Epithelial cell of prostate (primary cell): Measurements from ENCODE around the gene PDZRN4.
"Not testable (repeated sequence)": the region's sequence is repeated elsewhere in the genome, so short reads cannot be mapped to it uniquely, and the experiment has no call there.

Source experiments
- DNase-seq: peaks from one replicate; pipeline ENCODE4 v3.0.0-alpha.2; 2011; ENCODE audit warnings: low read depth, low spot score
- H3K27ac ChIP-seq: fragments of 450-650 bp; 2 replicates; pipeline ENCODE4 v1.5.1; 2017; ENCODE audit warnings: mild to moderate bottlenecking

Gene PDZRN4

DNA sequence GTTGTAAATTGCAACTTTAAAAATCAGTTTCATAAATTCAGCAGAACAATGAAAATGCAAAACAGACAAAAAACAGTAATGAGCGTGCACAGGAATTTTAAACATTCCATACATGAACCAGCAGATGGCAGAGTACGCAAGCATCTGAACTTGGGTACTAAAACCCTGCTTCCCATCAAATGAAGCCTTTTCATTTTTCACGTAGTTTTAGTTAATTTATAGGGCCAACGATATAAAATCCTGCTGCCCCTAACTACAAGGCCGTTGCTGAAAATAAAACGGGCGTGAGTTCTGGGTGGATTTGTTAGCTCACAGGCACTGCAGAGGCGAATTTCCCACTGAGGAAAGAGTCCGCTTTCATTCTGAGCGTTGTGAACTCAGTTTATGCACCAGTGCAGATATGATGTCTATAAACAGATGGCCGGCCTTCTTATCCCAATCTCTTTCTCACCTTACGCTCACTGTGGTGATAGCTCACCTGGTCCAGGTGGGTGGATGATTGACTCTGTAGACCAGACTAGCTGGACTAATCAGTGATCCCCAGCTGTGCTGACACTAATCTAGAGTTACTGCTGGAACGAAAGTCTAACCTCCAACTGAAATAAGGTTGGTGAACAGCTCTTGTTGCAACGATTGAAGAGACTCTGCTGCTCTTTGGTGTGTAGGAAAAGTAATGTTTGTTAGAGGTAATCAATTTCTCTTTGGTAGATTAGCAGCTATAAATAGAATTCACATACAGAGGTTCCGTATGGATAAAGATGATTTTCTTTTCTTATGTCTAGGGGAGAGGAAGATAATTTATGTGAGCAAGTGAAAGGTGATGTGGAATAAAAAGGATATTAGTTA lies 89.2 kb downstream of the PDZRN4 start:
- H3K27ac ChIP-seq = no peak overlapping the region
- DNase-seq = no peak

DNA sequence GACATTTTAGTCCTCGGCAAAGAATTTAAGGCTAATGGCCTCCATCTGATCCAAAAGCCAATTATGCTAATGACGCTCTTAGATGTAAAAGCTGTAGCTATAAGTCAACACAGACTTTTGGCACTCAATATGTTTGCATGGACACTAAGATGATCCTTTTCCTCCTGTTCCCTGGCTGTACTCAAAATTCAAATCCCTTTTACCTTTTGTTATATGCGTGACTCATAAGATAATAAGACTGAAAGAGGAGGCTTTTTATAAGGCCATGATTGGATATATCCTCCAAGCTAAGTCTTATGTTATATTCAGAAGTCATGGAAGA lies 89.8 kb downstream of the PDZRN4 start:
- H3K27ac ChIP-seq = no peak overlapping the region
- DNase-seq = no peak

DNA sequence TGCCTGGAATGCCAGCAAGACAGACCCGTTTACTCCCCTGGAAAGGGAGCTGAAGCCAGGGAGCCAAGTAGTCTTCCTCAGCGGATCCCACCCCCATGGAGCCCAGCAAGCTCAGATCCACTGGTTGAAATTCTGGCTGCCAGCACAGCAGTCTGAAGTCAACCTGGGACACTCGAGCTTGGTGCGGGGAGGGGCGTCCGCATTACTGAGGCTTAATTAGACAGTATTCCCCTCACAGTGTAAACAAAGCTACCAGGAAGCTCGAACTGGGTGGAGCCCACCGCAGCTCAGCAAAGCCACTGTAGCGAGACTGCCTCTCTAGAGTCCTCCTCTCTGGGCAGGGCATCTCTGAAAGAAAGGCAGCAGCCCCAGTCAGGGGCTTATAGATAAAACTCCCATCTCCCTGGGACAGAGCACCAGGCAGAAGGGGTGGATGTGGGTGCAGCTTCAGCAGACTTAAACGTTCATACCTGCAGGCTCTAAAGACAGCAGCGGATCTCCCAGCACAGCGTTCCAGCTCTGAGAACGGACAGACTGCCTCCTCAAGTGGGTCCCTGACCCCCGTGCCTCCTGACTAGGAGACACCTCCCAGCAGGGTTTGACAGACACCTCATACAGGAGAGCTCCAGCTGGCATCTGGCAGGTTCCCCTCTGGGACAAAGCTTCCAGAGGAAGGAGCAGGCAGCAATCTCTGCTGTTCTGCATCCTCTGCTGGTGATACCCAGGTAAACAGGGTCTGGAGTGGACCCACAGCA lies 92.4 kb downstream of the PDZRN4 start:
- H3K27ac ChIP-seq, DNase-seq: not testable (repeated sequence)

- DNase-seq, H3K27ac ChIP-seq: not testable (repeated sequence)
Observed at GRCh38 chr12:41285470-41285869, 97.3 kb downstream of the PDZRN4 start.

DNA sequence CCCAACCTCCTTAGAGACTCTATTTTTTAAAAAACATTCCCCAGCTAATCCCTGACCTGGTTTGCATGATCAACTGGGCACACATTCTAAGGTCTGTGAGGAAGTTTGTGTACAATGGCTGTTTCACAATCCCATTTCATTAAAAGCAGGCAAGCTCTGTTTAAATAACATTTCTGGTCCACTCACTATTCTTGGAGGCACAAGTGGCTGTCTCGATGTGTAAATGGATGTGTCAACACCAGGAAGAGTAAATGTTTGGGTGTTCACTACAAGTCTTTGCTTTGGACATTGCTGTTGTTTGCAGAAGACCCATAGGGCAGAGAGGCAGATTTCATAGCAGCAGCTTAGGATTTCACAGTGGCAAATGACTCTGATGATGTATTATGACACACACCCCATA lies 98.3 kb downstream of the PDZRN4 start:
- peak overlapping the region; percentile 28 for H3K27ac ChIP-seq
- no peak for DNase-seq

GRCh38 chr12:41287500-41288141 lies 99.5 kb downstream of the PDZRN4 start:
- H3K27ac ChIP-seq = no peak overlapping the region
- no peak for DNase-seq

DNA sequence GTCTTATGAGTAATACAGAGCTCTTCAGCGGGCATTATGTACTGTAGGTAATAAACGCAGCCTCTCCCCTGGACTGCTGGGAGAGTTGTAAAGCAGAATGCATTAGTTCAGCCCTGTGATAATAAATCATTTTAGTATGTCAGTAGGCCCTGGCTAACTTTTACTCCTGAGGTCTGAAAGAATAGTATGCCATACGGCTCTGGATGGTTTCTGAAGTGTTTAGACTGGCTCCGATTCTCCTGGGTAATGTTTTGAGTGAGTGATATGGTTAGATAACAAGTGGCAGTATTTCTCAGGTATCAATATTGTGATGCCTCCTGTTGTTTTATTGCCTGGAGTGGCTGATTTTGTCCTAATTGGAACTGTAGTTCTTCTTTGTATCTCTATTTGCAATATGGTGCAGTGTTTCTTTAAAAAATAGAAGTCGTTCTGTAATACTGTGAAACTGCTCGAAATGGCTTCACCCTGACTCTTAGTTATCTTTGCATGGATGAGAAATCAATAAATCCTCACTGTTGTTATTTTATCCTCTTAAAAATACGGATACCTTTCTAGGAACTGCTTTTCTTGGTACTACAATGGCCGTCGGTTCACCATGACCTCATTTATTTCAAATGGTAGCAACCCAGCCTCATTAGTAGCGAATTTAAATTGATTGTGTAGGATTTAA lies 100.2 kb downstream of the PDZRN4 start:
- no peak overlapping the region for H3K27ac ChIP-seq
- DNase-seq = no peak

DNA sequence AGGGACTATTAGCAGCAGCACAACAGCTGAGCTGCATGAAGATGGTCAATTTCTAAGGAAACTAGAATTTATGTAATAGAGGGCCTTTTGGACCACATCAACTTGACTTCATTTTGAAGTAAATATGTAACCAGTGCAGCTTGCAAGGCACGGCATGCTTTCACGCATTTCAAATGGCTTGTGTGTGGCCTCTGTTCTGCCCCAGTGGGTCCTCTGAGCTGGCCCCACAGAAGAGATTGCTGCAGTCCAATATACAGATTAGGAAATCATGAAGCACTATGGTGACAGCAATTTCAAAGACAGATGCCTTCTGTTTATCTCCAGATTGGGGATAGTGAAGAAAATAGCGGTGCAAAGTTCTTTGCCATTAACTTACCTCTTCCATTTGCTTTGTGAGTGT lies 101.4 kb downstream of the PDZRN4 start:
- DNase-seq = no peak
- H3K27ac ChIP-seq = no peak overlapping the region

GRCh38 chr12:41293011-41293410 lies 104.9 kb downstream of the PDZRN4 start:
- H3K27ac ChIP-seq = peak overlapping the region; percentile 85
- peak; percentile 51 for DNase-seq

- H3K27ac ChIP-seq = peak overlapping the region; percentile 85
Observed at GRCh38 chr12:41293461-41293860, 105.3 kb downstream of the PDZRN4 start.

DNA sequence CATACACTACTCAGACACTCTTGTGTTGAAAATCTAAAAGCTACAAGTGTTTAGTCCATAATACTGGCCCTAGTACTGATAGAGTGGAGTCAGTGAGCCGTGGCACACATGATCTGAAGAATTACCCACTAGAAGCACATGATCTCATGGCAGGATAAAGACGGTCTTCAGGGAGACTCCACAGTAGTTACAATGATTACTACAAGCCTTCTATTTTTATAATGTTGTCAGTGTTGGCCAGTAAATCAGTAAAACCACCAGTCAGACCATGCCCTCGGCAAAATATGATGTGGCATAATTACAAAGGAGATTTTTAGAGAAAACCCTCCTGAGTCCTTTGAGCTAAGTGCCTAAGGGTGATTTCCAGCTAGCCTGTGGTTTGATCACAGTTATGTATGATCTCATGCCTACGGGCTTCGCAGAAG lies 114.9 kb downstream of the PDZRN4 start:
- no peak overlapping the region for H3K27ac ChIP-seq
- DNase-seq = no peak

More at GRCh38 chr12:41293461-41293860, 105.3 kb downstream of the PDZRN4 start:
- DNase-seq = no peak

GRCh38 chr12:41304526-41304925 lies 116.4 kb downstream of the PDZRN4 start:
- no peak for DNase-seq
- no peak overlapping the region for H3K27ac ChIP-seq

DNA sequence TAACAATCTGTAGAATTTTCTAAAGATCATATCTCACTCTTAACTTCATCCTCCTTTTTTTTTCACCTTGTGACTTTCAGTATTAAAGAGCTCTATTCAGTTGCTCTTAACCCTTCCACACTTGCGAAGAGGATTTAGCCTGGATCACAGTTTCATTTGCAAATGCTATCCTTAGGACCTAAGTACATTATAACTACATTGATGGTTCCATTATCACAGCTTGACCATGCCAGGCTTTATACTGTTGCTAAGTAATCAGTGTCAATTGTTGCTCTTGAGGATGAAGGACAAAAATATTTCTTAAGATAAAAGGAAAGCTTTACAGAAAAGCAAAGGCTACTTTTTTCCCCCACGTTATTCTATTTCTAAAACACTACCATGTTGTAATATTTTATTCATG lies 122.2 kb downstream of the PDZRN4 start:
- H3K27ac ChIP-seq = no peak overlapping the region
- DNase-seq = no peak

- no peak for DNase-seq
- no peak overlapping the region for H3K27ac ChIP-seq
Observed at GRCh38 chr12:41311883-41312282, 123.8 kb downstream of the PDZRN4 start.

DNA sequence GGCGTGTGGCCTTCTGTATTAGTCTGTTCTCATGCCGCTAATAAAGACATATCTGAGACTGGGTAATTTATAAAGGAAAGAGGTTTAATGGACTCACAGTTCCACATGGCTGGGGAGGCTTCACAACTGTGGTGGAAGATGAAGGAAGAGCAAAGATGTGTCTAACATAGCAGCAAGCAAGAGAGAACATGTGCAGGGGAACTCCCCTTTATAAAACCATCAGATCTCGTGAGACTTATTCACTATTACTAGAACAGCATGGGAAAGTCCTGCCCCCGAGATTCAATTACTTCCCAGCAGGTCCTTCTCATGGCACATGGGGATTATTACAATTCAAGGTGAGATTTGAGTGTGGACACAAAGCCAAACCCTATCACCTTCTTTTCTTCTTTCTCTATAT lies 124.3 kb downstream of the PDZRN4 start:
- DNase-seq, H3K27ac ChIP-seq: not testable (repeated sequence)

DNA sequence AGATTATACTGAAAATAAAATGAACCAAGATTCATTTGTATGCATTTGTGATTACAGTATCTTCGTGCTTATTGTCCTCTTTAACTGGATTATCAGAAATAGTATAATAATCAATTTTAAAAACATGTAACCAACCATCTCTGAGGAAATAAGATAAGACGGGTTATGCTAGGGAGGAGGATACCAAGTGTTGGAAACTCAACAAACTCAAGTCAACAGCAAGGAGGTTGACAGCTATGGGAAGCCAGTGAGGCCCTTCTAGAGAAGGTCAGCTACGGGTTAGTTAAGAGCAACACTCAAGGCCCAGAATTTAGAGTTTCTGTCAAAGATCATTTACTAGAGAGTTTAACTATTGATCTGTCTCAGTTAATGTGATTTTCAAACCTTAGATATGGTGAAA lies 137.2 kb downstream of the PDZRN4 start:
- H3K27ac ChIP-seq = no peak overlapping the region
- DNase-seq = no peak

DNA sequence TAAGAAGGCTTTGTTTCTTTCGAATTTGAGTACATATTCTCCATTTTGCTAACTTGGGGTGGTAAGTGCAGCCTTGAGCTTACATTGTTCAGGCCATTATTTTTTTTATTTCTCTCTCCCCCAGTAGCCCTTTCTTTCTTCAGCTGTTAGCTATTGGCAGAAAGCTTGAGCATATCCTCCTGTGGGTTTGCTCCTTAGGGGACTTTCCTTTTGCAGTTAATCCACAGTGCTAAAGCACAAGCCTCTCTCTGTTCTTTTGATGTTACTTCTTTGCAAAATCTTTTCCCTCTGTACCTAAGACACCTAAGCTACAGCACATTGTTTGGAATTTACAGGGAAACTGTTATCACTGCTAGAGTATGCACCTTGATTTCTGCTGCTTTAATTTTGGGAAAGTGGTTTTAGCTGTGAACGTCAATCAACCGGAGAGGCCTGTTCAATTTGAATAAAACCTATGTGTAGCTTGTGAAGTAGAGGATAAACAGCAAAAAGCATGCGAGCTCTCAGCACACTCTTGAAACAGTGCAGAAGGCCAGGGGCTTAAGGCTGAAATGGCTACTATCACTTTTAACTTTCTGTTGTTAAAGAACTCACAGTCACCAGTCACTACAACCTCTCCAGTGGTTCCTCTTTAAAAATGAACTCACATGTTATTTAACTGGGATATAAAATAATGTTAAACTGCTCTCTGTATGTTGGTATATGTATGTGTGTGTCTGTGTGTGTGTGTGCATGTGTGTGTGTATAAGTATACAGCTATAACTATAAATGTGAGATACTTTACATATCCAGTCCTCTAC lies 139.2 kb downstream of the PDZRN4 start:
- DNase-seq = no peak
- no peak overlapping the region for H3K27ac ChIP-seq

GRCh38 chr12:41333974-41334373 lies 145.9 kb downstream of the PDZRN4 start:
- DNase-seq = no peak
- H3K27ac ChIP-seq = no peak overlapping the region

DNA sequence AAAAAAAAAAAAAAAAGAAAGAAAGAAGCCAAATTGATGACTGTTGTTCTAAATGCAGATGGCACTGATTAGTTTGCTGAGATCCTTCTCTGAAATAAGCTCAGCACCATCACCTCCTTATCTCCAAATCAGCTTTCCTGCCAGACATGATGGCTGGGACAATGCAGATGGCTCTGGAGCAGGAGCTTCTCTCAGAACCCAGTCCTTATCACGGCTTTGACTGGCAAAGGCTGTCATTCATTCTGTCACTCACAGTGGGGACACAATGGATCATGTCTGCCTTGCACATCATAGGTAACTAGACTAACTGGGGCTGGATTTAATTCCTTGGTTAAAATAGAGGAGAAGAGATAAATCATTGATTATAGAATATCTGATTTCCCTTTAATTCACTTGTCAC lies 146.3 kb downstream of the PDZRN4 start:
- DNase-seq = no peak
- H3K27ac ChIP-seq = no peak overlapping the region

DNA sequence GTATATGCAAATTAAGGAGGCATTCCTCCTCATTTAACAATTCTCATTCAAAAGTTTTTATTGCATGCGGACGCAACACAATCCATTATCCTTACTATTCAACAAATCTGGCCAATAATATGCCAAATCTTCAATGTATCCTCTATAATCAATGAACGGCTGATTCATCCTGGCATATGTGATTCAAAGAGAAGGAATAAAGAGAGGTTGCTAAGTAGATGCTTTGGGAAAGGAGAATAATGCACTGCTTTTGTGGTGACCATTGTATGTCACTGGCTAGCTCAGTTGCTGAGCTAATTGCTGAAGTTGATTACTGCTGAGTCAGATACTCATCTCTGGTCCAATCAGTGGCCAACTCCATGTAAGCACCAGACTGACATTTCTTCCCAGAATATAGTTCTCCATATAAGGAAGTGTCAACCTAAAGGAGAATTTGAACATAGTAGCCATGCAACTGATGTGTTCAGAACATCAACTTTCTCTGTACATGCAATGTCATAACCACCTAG lies 148.0 kb downstream of the PDZRN4 start:
- H3K27ac ChIP-seq = no peak overlapping the region

More for the DNA sequence above, 148.0 kb downstream of the PDZRN4 start:
- DNase-seq = no peak
